SU-DHL-6 (cell line): ENCODE measurements around the gene ZBTB2.

Experiments
- H2AFZ ChIP-seq: fragments of 200-600 bp; sonication (generic); 2 replicates; pipeline ENCODE4 v1.6.1; 2014; ENCODE audit warnings: low read depth, mild to moderate bottlenecking, moderate library complexity, mixed read lengths, antibody characterized with exemption, low read length; ENCODE audit not compliant: severe bottlenecking
- H3F3A ChIP-seq: fragments of 200-600 bp; shearing (Covaris generic); 2 replicates; pipeline ENCODE4 v1.6.0; 2016; ENCODE audit warnings: antibody characterized with exemption, mild to moderate bottlenecking; ENCODE audit not compliant: insufficient read depth
- H3K27ac ChIP-seq: fragments of 200-600 bp; sonication (generic); 2 replicates; pipeline ENCODE4 v1.5.1; 2016; ENCODE audit warnings: low read depth, mild to moderate bottlenecking, low read length, moderate library complexity, mixed read lengths
- H3K27me3 ChIP-seq: fragments of 200-600 bp; sonication (generic), shearing (Covaris generic); 2 replicates; pipeline ENCODE4 v1.6.0; 2014; ENCODE audit warnings: mild to moderate bottlenecking, low read length
- H3K36me3 ChIP-seq: fragments of 200-600 bp; sonication (generic); 2 replicates; pipeline ENCODE4 v1.6.1; 2014; ENCODE audit warnings: mild to moderate bottlenecking, low read length, mixed read lengths
- H3K4me2 ChIP-seq: fragments of 300-600, 200-600 bp; shearing (Covaris generic), sonication (generic); 2 replicates; pipeline ENCODE4 v1.6.0; 2014; ENCODE audit warnings: low read length, low read depth, mild to moderate bottlenecking; ENCODE audit not compliant: poor library complexity, severe bottlenecking
- H3K4me3 ChIP-seq: fragments of 200-600 bp; sonication (generic); 2 replicates; pipeline ENCODE4 v1.5.1; 2014; ENCODE audit warnings: antibody characterized with exemption, low read length, mild to moderate bottlenecking, mixed read lengths; ENCODE audit not compliant: insufficient read depth, poor library complexity, severe bottlenecking
- H3K79me2 ChIP-seq: fragments of 200-600 bp; sonication (generic); 2 replicates; pipeline ENCODE4 v1.6.1; 2014; ENCODE audit warnings: mild to moderate bottlenecking, low read length, moderate library complexity; ENCODE audit not compliant: insufficient read depth
- H3K9ac ChIP-seq: fragments of 200-600 bp; sonication (generic); 2 replicates; pipeline ENCODE4 v1.7.0; 2014; ENCODE audit warnings: mild to moderate bottlenecking, low read length
- H3K9me2 ChIP-seq: fragments of 200-600 bp; sonication (generic); replicated peaks from 2 replicates; pipeline ENCODE4 v1.6.1; 2014; ENCODE audit warnings: low read length; ENCODE audit not compliant: insufficient read depth
- H3K9me3 ChIP-seq: fragments of 200-600 bp; sonication (generic); 2 replicates; pipeline ENCODE4 v1.6.1; 2014; ENCODE audit warnings: low read length, mixed read lengths; ENCODE audit not compliant: insufficient read depth
- H4K20me1 ChIP-seq: fragments of 200-600 bp; sonication (generic); 2 replicates; pipeline ENCODE4 v1.6.1; 2014; ENCODE audit warnings: low read depth, mild to moderate bottlenecking, antibody characterized with exemption, low read length, moderate library complexity, mixed read lengths
- CTCF ChIP-seq: fragments of 200-600 bp; sonication (generic); IDR thresholded peaks from one replicate; pipeline ENCODE4 v1.5.1; 2017; ENCODE audit warnings: antibody characterized with exemption, mild to moderate bottlenecking, low read length, moderate library complexity; ENCODE audit not compliant: insufficient read depth, poor library complexity, severe bottlenecking
- EZH2phosphoT487 ChIP-seq: fragments of 200-600 bp; sonication (generic), shearing (Covaris generic); conservative IDR thresholded peaks from 2 replicates; pipeline ENCODE4 v1.6.1; 2018; ENCODE audit warnings: mild to moderate bottlenecking, antibody characterized with exemption, low read length, moderate library complexity, mixed read lengths

The ZBTB2 gene

GRCh38 chr6:151388236-151388635, 3.1 kb downstream of the ZBTB2 start:
- TF ChIP-seq CTCF (no peak), EZH2phosphoT487 (no peak)
- H3K4me3 ChIP-seq, result no peak overlapping the region
- H3K79me2 ChIP-seq, result peaks cover 84% of the 10 kb centered on the region
- H3K4me2 ChIP-seq, result no peak overlapping the region
- H3K27me3 ChIP-seq, result no peaks in the 10 kb centered on the region
- no peak overlapping the region for H2AFZ ChIP-seq
- no peaks in the 10 kb centered on the region for H3K9me2 ChIP-seq
- H3F3A ChIP-seq, result peaks cover 23% of the 10 kb centered on the region
- peaks cover 21% of the 10 kb centered on the region; the same call in 1 of the 2 replicates for H3K36me3 ChIP-seq
- no peak overlapping the region for H3K9ac ChIP-seq
- H3K27ac ChIP-seq, result no peak overlapping the region
- H4K20me1 ChIP-seq, result peaks cover 5% of the 10 kb centered on the region; the same call in 1 of the 2 replicates
- no peaks in the 10 kb centered on the region for H3K9me3 ChIP-seq

- TF ChIP-seq EZH2phosphoT487 (no peak), CTCF (no peak)
- peaks cover 84% of the 10 kb centered on the region for H3K79me2 ChIP-seq
- no peaks in the 10 kb centered on the region for H3K9me3 ChIP-seq
- no peaks in the 10 kb centered on the region for H3K9me2 ChIP-seq
- no peak overlapping the region for H2AFZ ChIP-seq
- peaks cover 5% of the 10 kb centered on the region; the same call in 1 of the 2 replicates for H4K20me1 ChIP-seq
- H3K4me3 ChIP-seq, result no peak overlapping the region
- H3K9ac ChIP-seq, result no peak overlapping the region
- H3K4me2 ChIP-seq, result no peak overlapping the region
- H3K36me3 ChIP-seq, result peaks cover 21% of the 10 kb centered on the region; the same call in 1 of the 2 replicates
- no peaks in the 10 kb centered on the region for H3K27me3 ChIP-seq
- no peak overlapping the region for H3K27ac ChIP-seq
- peaks cover 23% of the 10 kb centered on the region for H3F3A ChIP-seq
Observed at GRCh38 chr6:151387175-151387970, 4.0 kb downstream of the ZBTB2 start.

DNA sequence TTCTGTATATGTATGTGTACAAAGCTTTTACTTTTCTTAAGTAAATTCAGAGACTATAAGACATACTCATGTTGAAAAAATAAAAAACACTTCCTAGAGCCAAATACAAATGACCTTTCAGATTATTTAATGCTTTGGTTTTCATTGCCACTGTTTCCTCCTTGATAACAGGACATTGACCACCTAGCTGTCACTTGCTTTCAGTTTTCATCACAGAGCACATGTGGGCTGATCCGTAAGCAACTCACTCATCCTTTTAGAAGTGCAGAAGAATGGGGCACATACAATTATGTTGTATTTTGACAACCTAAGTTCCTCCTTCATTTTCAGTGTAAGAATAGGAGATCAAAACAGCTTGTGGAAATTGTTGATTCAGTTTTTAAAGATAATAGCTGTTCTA, 6.2 kb downstream of the ZBTB2 start:
- no peaks in the 10 kb centered on the region for H3K9me3 ChIP-seq
- no peak overlapping the region for H3K9ac ChIP-seq
- peaks cover 13% of the 10 kb centered on the region for H3F3A ChIP-seq
- no peak overlapping the region for H3K4me3 ChIP-seq
- peaks cover 95% of the 10 kb centered on the region for H3K79me2 ChIP-seq
- H2AFZ ChIP-seq, result no peak overlapping the region
- TF ChIP-seq CTCF (no peak), EZH2phosphoT487 (no peak)
- H3K4me2 ChIP-seq, result no peak overlapping the region
- 0 out of 2 replicates have a peak overlapping the region, but pooled peaks have one; percentile 23 for H3K27ac ChIP-seq
- no peaks in the 10 kb centered on the region for H3K9me2 ChIP-seq
- peaks cover 9% of the 10 kb centered on the region; the same call in 1 of the 2 replicates for H4K20me1 ChIP-seq
- H3K36me3 ChIP-seq, result peaks cover 21% of the 10 kb centered on the region; the same call in 1 of the 2 replicates
- H3K27me3 ChIP-seq, result no peaks in the 10 kb centered on the region
